ENCODE measurements around the gene KIRREL1. TPM values are rescaled to one million over a fixed set of nuclear protein-coding genes. Genes with fewer than 3 reads are reported as not detected.

The KIRREL1 gene
- total and polyA plus RNA-seq, 2 of the 8 experiments (the other 6 are each of a cell fraction or from before 2014, with no cell fraction given), result 14.2 to 39.0 TPM

DNA sequence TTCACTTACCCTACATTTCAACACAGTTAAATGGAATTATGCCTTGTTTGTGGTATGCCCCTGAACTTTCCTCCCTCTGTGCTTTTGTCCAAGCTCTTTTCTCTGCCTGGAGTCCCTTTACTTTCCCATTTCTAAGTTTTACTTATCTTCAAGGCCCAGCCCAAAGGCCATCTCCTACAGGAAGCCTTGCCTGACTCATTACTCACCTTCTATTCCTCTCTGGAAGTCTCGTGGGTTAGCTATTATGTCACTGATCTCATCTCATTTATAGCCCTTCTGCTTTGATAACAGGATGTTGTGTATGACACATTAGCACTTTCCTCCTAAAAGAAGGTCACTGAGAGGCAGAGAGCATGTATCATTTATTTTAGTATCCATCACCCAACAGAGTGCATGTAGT is 108.5 kb downstream of the KIRREL1 start (continued):
- TF ChIP-seq, protein P1, sequence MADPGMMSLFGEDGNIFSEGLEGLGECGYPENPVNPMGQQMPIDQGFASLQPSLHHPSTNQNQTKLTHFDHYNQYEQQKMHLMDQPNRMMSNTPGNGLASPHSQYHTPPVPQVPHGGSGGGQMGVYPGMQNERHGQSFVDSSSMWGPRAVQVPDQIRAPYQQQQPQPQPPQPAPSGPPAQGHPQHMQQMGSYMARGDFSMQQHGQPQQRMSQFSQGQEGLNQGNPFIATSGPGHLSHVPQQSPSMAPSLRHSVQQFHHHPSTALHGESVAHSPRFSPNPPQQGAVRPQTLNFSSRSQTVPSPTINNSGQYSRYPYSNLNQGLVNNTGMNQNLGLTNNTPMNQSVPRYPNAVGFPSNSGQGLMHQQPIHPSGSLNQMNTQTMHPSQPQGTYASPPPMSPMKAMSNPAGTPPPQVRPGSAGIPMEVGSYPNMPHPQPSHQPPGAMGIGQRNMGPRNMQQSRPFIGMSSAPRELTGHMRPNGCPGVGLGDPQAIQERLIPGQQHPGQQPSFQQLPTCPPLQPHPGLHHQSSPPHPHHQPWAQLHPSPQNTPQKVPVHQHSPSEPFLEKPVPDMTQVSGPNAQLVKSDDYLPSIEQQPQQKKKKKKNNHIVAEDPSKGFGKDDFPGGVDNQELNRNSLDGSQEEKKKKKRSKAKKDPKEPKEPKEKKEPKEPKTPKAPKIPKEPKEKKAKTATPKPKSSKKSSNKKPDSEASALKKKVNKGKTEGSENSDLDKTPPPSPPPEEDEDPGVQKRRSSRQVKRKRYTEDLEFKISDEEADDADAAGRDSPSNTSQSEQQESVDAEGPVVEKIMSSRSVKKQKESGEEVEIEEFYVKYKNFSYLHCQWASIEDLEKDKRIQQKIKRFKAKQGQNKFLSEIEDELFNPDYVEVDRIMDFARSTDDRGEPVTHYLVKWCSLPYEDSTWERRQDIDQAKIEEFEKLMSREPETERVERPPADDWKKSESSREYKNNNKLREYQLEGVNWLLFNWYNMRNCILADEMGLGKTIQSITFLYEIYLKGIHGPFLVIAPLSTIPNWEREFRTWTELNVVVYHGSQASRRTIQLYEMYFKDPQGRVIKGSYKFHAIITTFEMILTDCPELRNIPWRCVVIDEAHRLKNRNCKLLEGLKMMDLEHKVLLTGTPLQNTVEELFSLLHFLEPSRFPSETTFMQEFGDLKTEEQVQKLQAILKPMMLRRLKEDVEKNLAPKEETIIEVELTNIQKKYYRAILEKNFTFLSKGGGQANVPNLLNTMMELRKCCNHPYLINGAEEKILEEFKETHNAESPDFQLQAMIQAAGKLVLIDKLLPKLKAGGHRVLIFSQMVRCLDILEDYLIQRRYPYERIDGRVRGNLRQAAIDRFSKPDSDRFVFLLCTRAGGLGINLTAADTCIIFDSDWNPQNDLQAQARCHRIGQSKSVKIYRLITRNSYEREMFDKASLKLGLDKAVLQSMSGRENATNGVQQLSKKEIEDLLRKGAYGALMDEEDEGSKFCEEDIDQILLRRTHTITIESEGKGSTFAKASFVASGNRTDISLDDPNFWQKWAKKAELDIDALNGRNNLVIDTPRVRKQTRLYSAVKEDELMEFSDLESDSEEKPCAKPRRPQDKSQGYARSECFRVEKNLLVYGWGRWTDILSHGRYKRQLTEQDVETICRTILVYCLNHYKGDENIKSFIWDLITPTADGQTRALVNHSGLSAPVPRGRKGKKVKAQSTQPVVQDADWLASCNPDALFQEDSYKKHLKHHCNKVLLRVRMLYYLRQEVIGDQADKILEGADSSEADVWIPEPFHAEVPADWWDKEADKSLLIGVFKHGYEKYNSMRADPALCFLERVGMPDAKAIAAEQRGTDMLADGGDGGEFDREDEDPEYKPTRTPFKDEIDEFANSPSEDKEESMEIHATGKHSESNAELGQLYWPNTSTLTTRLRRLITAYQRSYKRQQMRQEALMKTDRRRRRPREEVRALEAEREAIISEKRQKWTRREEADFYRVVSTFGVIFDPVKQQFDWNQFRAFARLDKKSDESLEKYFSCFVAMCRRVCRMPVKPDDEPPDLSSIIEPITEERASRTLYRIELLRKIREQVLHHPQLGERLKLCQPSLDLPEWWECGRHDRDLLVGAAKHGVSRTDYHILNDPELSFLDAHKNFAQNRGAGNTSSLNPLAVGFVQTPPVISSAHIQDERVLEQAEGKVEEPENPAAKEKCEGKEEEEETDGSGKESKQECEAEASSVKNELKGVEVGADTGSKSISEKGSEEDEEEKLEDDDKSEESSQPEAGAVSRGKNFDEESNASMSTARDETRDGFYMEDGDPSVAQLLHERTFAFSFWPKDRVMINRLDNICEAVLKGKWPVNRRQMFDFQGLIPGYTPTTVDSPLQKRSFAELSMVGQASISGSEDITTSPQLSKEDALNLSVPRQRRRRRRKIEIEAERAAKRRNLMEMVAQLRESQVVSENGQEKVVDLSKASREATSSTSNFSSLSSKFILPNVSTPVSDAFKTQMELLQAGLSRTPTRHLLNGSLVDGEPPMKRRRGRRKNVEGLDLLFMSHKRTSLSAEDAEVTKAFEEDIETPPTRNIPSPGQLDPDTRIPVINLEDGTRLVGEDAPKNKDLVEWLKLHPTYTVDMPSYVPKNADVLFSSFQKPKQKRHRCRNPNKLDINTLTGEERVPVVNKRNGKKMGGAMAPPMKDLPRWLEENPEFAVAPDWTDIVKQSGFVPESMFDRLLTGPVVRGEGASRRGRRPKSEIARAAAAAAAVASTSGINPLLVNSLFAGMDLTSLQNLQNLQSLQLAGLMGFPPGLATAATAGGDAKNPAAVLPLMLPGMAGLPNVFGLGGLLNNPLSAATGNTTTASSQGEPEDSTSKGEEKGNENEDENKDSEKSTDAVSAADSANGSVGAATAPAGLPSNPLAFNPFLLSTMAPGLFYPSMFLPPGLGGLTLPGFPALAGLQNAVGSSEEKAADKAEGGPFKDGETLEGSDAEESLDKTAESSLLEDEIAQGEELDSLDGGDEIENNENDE (IDR thresholded peaks at IDR 0.05; ENCODE audit: insufficient replicate concordance, low read length), result no peak
- TF ChIP-seq SP4 (IDR thresholded peaks at IDR 0.05; ENCODE audit: low read length), result no peak
- TF ChIP-seq RFX5 (IDR thresholded peaks at IDR 0.05; ENCODE audit: borderline replicate concordance, low read depth, low read length), result no peak
- TF ChIP-seq CEBPB (IDR thresholded peaks at IDR 0.05; ENCODE audit: low read depth, low read length), result no peak
- TF ChIP-seq NANOG (IDR thresholded peaks at IDR 0.05; ENCODE audit: insufficient read depth, low read depth, low read length, poor library complexity, severe bottlenecking), result no peak
- TF ChIP-seq CHD2 (IDR thresholded peaks at IDR 0.05; ENCODE audit: low read length), result no peak
